Inflammatory macrophage treated with lipopolysaccharide for 4 hours (primary cell): ENCODE data around the gene FAM111B.

Source experiments
- DNase-seq: peaks from one replicate; pipeline ENCODE4 v3.0.0-alpha.2; 2020

FAM111B gene

GRCh38 chr11:59158206-59159068, 51.4 kb downstream of the FAM111B start:
- DNase-seq, result peak; percentile 79

GRCh38 chr11:59164028-59164427, 57.0 kb downstream of the FAM111B start:
- DNase-seq, result no peak

- peak; percentile 90 for DNase-seq
Observed at GRCh38 chr11:59171508-59172322, 64.7 kb downstream of the FAM111B start, which contains the start of gene DTX4. TSS of gene DTX4 (plus strand) at chr11:59172132. CDS start at chr11:59172596, 464 bp downstream.

- no peak for DNase-seq
Observed at GRCh38 chr11:59172345-59173079, 65.5 kb downstream of the FAM111B start.

DNA sequence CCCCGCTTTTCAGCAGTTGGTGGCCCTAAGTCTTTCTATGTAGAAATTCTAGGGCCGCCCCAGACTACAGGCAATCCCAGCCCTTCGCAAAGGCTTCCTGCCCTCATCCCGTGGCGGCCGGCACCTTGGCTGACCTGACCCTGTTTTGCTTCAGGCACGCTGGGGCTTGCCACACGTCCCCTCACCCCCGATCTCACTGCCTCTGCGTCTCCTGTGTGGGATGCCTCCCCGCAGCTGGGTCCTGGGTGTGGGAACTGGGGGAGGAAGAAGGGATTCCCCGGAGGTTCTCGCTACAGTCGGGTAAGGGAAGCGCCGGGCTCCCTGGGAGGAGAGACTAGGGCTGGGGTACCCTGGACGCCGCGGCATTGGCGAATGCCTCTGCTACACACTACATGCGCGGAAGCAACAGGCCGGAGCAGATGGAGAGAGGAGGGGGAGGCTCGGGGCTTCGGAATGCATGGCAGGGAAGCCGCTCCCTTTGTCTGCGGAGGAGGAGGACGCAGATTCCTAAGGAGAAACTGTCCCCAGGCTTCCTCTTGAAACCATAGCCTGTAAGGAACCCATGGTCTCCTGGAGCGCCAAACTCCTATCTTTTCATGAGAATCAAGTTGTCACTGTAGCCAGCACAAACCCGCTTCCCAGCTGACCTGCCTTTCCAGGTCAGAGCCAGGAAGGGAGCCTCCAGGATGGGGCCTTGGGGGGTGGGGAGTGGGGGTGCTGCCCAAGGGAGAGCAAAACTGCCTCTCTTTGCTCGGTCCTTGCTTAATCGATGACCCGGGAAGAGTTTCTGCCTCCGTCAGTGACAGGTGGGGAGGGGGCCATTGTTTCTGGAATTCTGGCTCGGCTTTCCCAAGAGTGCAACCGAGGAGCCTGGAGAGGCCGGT, 66.3 kb downstream of the FAM111B start:
- DNase-seq, result peak; percentile 68

GRCh38 chr11:59173964-59174663, 67.1 kb downstream of the FAM111B start:
- peak; percentile 68 for DNase-seq

- DNase-seq, result no peak
Observed at GRCh38 chr11:59174664-59175033, 67.6 kb downstream of the FAM111B start.

GRCh38 chr11:59175091-59175501, 68.1 kb downstream of the FAM111B start:
- DNase-seq, result no peak

DNA sequence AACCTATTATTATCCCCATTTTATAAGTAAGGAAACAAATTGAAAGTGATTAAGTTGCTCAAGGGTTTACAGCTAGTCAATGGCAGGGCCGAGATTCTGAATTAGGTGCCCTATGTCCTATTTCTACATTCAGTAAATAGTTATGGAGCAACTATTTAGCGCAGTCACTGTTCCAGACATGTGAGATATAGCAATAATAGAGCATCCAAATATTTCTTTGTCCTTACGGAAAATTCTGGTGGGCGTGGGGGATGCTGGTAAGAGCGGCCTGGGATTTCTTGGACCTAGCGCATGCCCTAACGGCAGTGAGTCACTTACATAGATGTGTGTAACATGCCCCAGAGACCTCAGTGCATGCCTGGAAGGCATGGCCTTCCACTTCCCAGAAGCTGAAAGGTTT, 69.3 kb downstream of the FAM111B start:
- no peak for DNase-seq
